ENCODE data around the gene TRMT44. TPM values are rescaled to one million over a fixed set of nuclear protein-coding genes. Genes with fewer than 3 reads are reported as not detected.

The TRMT44 gene
- total and polyA plus RNA-seq, 12 donors: 6.0 to 26.2 (median 12.5) TPM

DNA sequence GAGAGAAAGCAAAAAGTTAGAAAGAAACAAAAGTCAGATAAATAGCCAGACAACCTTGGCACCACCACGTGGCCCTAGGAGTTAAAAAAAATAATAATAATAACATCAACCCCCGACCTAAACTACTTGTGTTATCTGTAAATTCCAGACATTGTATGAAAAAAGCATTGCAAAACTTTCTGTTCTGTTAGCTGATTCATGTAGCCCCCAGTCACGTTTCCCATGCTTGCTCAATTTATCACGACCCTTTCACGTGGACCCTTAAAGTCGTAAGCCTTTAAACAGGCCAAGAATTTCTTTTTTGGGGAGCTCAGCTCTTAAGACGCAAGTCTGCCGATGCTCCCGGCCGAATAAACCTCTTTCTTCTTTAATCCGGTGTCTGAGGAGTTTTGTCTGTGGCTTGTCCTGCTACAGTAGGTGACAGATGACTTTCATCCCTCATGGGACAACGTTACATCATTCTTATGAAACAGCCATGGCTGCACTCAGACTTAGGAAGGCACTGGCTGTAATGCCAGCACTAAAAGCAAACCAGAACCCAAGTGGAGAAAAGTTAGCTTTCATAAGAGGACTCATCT lies 574 bp upstream of the TRMT44 start:
- DNase-seq: peak in 6 of 7 donors; percentile 29 to 68 (median 41)
- Histone ChIP-seq H3K4me3 (peak overlapping the region; percentile 46 to 91 (median 79)), H3K4me1 (replicated peaks in 1 of 2) (peaks cover 24 to 48% of the 10 kb centered on the region in 2 donors), H3K9me3 (replicated peaks in 1 of 3) (peaks cover 0 to 7% (median 0%) of the 10 kb centered on the region in 3 donors), H3K27me3 (no peaks in the 10 kb centered on the region), H3K27ac (peak overlapping the region; percentile 92 to 98 (median 96)), H3K36me3 (replicated peaks in 1 of 2) (no peaks in the 10 kb centered on the region)
- intact Hi-C loops (cut with DNase I): no loop called here
- 12 to 27% (median 12%) methylated on average over 12 of the region's 12 CpGs for WGBS, 4 donors
- TF ChIP-seq POLR2A (IDR thresholded peaks at IDR 0.05): no peak
- TF ChIP-seq, protein P1, sequence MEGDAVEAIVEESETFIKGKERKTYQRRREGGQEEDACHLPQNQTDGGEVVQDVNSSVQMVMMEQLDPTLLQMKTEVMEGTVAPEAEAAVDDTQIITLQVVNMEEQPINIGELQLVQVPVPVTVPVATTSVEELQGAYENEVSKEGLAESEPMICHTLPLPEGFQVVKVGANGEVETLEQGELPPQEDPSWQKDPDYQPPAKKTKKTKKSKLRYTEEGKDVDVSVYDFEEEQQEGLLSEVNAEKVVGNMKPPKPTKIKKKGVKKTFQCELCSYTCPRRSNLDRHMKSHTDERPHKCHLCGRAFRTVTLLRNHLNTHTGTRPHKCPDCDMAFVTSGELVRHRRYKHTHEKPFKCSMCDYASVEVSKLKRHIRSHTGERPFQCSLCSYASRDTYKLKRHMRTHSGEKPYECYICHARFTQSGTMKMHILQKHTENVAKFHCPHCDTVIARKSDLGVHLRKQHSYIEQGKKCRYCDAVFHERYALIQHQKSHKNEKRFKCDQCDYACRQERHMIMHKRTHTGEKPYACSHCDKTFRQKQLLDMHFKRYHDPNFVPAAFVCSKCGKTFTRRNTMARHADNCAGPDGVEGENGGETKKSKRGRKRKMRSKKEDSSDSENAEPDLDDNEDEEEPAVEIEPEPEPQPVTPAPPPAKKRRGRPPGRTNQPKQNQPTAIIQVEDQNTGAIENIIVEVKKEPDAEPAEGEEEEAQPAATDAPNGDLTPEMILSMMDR (IDR thresholded peaks at IDR 0.05): no peak

DNA sequence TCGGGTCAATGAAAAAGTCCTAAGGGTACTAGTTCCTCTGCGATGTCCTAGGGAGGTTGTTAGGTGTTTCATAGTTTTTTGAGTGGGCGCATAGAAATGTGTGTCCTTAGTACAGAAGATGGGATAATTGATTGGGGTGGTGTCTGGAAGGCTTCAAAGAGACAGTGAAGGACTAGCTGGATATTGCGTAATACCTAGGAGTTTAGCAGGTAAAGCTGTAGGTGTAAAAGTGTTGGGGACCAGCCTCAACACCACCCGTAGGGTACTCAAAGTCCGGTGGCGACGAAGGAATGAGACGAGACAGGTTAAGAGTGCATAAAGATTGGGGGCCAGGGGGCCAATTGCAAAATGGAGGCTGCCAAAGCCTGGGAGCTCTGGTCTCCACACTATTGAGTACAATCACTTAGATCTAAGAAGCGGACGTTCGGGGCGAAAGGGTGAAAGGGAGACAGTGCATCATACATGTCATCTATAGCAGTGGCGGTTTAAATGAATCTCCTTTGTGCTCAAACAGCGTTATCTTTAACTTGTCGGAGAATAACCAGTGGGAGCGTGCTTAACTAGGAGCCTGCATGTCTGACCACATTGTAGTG lies 1.0 kb downstream of the TRMT44 start:
- WGBS, 4 donors: 46 to 55% (median 55%) methylated on average over 17 of the region's 17 CpGs

DNA sequence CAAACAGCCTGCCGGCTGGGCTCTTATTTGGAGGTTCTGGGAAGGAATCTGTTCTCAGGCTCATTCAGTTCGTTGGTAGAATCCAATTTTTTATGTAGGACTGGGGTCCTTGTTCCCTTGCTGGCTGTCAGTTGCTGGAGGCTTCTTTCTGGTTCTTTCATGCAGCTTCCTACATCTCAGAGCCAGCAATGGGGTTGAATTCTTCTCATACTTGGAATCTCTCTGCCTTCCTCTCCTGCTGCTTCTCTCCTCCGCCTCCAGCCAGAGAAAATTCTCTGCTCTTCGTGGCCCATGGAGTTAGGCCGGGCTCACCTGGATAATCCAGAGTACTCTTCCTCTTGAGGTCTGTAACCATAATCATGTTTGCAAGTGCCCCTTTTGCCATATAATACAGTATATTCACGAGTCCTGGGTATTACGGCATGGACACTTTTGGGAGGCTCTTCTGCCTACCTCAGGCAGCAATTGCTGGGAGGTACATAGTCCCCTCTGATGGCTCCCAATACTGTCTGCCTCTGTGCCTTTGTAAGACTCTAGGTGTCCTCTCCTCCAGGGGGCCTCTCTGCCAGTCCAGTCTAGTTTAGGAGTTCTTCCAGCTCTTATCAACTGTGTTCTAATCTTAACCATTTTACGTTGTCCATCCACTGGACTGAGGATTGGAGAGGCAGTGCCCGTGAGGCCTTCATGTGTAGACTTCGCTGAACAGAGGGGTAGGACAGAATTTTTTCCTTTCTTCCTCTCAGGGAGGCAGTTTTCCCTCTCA lies 2.2 kb downstream of the TRMT44 start:
- H3K4me1 ChIP-seq (replicated peaks in 1 of 2): peaks cover 9 to 35% of the 10 kb centered on the region in 2 donors
- H3K27me3 ChIP-seq: no peaks in the 10 kb centered on the region
- H3K9me3 ChIP-seq (replicated peaks in 1 of 3): peaks cover 0 to 7% (median 0%) of the 10 kb centered on the region in 3 donors
- no peak overlapping the region for H3K4me3 ChIP-seq
- peaks cover 0 to 2% of the 10 kb centered on the region in 2 donors for H3K36me3 ChIP-seq (replicated peaks in 1 of 2)
- 83 to 88% (median 85%) methylated on average over 10 of the region's 10 CpGs for WGBS, 4 donors
- no peak for DNase-seq
- no peak overlapping the region for H3K27ac ChIP-seq
- TF ChIP-seq POLR2A (IDR thresholded peaks at IDR 0.05): no peak
- TF ChIP-seq, protein P1 (IDR thresholded peaks at IDR 0.05): no peak
- intact Hi-C loops (cut with DNase I): no loop called here

More for the DNA sequence above, 1.0 kb downstream of the TRMT44 start:
- Histone ChIP-seq H3K4me3 (peak overlapping the region; percentile 46 to 91 (median 79)), H3K27ac (no peak overlapping the region), H3K4me1 (replicated peaks in 1 of 2) (peaks cover 17 to 42% of the 10 kb centered on the region in 2 donors), H3K9me3 (replicated peaks in 1 of 3) (peaks cover 0 to 7% (median 0%) of the 10 kb centered on the region in 3 donors), H3K36me3 (replicated peaks in 1 of 2) (no peaks in the 10 kb centered on the region), H3K27me3 (no peaks in the 10 kb centered on the region)
- intact Hi-C loops (cut with DNase I): no loop called here
- TF ChIP-seq, protein P1 (IDR thresholded peaks at IDR 0.05): no peak
- TF ChIP-seq POLR2A (IDR thresholded peaks at IDR 0.05): no peak
- no peak for DNase-seq

DNA sequence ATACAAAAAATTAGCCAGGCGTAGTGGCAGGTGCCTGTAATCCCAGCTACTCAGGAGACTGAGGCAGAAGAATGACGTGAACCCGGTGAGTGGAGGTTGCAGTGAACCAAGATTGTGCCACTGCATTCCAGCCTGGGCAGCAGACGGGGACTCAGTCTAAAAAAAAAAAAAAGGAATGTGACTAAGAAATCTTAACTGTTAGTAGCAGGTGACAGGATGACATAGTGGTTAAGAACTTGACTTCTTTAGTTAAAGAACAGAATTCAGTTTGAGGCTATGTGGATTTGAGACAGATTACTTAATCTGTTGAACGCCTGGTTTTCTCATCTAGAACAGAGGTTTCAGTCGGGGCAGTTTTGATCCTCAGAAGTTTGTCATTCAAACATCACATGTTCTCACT lies 3.2 kb downstream of the TRMT44 start:
- TF ChIP-seq, protein P1 (IDR thresholded peaks at IDR 0.05): no peak
- TF ChIP-seq POLR2A (IDR thresholded peaks at IDR 0.05): no peak

More for the DNA sequence above, 3.2 kb downstream of the TRMT44 start:
- Histone ChIP-seq H3K4me1 (replicated peaks in 1 of 2) (peaks cover 9 to 31% of the 10 kb centered on the region in 2 donors), H3K27me3 (no peaks in the 10 kb centered on the region), H3K36me3 (replicated peaks in 1 of 2) (peaks cover 0 to 8% of the 10 kb centered on the region in 2 donors), H3K4me3 (no peak overlapping the region), H3K27ac (no peak overlapping the region), H3K9me3 (replicated peaks in 1 of 3) (peaks cover 0 to 7% (median 0%) of the 10 kb centered on the region in 3 donors)
- no peak for DNase-seq
- WGBS, 4 donors: 85 to 89% (median 87%) methylated on average over 6 of the region's 6 CpGs
- intact Hi-C loops (cut with DNase I): no loop called here

All from adrenal gland (tissue), 12 donors.